Measurements from ENCODE around the gene ZYX.

- no peak for TF ChIP-seq EZH2 (IDR thresholded peaks at IDR 0.05; ENCODE audit: borderline replicate concordance)
- TF ChIP-seq, protein P1, sequence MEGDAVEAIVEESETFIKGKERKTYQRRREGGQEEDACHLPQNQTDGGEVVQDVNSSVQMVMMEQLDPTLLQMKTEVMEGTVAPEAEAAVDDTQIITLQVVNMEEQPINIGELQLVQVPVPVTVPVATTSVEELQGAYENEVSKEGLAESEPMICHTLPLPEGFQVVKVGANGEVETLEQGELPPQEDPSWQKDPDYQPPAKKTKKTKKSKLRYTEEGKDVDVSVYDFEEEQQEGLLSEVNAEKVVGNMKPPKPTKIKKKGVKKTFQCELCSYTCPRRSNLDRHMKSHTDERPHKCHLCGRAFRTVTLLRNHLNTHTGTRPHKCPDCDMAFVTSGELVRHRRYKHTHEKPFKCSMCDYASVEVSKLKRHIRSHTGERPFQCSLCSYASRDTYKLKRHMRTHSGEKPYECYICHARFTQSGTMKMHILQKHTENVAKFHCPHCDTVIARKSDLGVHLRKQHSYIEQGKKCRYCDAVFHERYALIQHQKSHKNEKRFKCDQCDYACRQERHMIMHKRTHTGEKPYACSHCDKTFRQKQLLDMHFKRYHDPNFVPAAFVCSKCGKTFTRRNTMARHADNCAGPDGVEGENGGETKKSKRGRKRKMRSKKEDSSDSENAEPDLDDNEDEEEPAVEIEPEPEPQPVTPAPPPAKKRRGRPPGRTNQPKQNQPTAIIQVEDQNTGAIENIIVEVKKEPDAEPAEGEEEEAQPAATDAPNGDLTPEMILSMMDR (IDR thresholded peaks at IDR 0.05; ENCODE audit: poor library complexity): no peak
Observed at GRCh38 chr7:143391462-143392404, 10.6 kb downstream of the ZYX start.
